ENCODE results near the gene STT3B.

Gene STT3B

GRCh38 chr3:31661286-31661685, 128.6 kb downstream of the STT3B start:
- ChIA-PET CTCF (no interaction called here), POLR2A (no interaction called here)
- no peak for DNase-seq (ENCODE audit: extremely low spot score)
- no peak for TF ChIP-seq CTCF (IDR thresholded peaks at IDR 0.05; ENCODE audit: control extremely low read depth, extremely low read depth, low read depth, missing control alignments)

- POLR2A ChIA-PET: no interaction called here
- no peak for DNase-seq (ENCODE audit: extremely low spot score)
- no peak for TF ChIP-seq CTCF (IDR thresholded peaks at IDR 0.05; ENCODE audit: control extremely low read depth, extremely low read depth, low read depth, missing control alignments)
- CTCF ChIA-PET: no interaction called here
Observed at GRCh38 chr3:31661993-31662670, 129.4 kb downstream of the STT3B start.

GRCh38 chr3:31664031-31664430, 131.3 kb downstream of the STT3B start:
- POLR2A ChIA-PET: no interaction called here

GRCh38 chr3:31667582-31667981, 134.9 kb downstream of the STT3B start:
- TF ChIP-seq CTCF (IDR thresholded peaks at IDR 0.05; ENCODE audit: control extremely low read depth, extremely low read depth, low read depth, missing control alignments): no peak
- DNase-seq (ENCODE audit: extremely low spot score): no peak
- ChIA-PET POLR2A (no interaction called here), CTCF (no interaction called here)

More at GRCh38 chr3:31664031-31664430, 131.3 kb downstream of the STT3B start:
- DNase-seq (ENCODE audit: extremely low spot score): no peak
- no peak for TF ChIP-seq CTCF (IDR thresholded peaks at IDR 0.05; ENCODE audit: control extremely low read depth, extremely low read depth, low read depth, missing control alignments)
- CTCF ChIA-PET: no interaction called here

- DNase-seq (ENCODE audit: extremely low spot score): no peak
- TF ChIP-seq CTCF (IDR thresholded peaks at IDR 0.05; ENCODE audit: control extremely low read depth, extremely low read depth, low read depth, missing control alignments): no peak
- CTCF ChIA-PET: no interaction called here
- POLR2A ChIA-PET: no interaction called here
Observed at GRCh38 chr3:31668242-31668641, 135.5 kb downstream of the STT3B start.

- POLR2A ChIA-PET: no interaction called here
- TF ChIP-seq CTCF (IDR thresholded peaks at IDR 0.05; ENCODE audit: control extremely low read depth, extremely low read depth, low read depth, missing control alignments): no peak
- CTCF ChIA-PET: interaction anchor here (0.7 to 0.8 kb wide), 2 partner anchors 25 to 43 kb away, joined by 3 read pairs; no protein-coding TSS in a partner anchor
- DNase-seq (ENCODE audit: extremely low spot score): no peak
Observed at GRCh38 chr3:31670136-31670535, 137.4 kb downstream of the STT3B start.

Measured in GM10248 (cell line).